Measurements from ENCODE around the gene GPR146.
A peak's percentile ranks its signal among the peaks of the same experiment; 100 is the strongest.

The GPR146 gene

DNA sequence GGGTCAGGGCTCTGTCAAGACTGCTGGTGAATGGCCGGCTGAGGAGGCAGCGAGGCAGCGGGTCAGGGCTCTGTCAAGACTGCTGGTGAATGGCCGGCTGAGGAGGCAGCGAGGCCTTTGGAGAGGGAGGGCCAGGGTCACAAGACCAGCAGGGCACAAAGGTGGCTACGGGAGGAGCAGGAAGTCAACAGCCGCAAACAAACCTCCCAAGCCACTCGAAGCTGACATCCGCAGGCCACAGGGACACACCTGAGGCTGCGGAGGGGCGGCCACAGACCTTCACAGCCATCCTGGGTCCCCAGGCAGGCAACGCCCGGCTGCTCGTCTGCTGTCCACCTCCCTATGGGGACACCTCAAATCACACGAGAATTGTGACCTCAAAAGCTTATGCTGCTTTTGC, 34.6 kb downstream of the GPR146 start:
- no peaks in the 10 kb centered on the region for H3K9me3 ChIP-seq (ENCODE audit: low read depth, low read length)
- H3K4me3 ChIP-seq: no peak overlapping the region
- no peak overlapping the region for H3K9ac ChIP-seq (ENCODE audit: insufficient read length)
- no peak overlapping the region for H3K27ac ChIP-seq
- no peak for DNase-seq (ENCODE audit: low read depth, low spot score)
- no peaks in the 10 kb centered on the region for H3K36me3 ChIP-seq (ENCODE audit: insufficient read depth, low read length)
- TF ChIP-seq POLR2AphosphoS5 (IDR thresholded peaks at IDR 0.05; ENCODE audit: borderline replicate concordance, low read depth, low read length): no peak
- TF ChIP-seq FOXP2 (optimal IDR thresholded peaks at IDR 0.05; ENCODE audit: control extremely low read depth, extremely low read length, insufficient read depth): no peak
- TF ChIP-seq EZH2 (IDR thresholded peaks at IDR 0.05): no peak

DNA sequence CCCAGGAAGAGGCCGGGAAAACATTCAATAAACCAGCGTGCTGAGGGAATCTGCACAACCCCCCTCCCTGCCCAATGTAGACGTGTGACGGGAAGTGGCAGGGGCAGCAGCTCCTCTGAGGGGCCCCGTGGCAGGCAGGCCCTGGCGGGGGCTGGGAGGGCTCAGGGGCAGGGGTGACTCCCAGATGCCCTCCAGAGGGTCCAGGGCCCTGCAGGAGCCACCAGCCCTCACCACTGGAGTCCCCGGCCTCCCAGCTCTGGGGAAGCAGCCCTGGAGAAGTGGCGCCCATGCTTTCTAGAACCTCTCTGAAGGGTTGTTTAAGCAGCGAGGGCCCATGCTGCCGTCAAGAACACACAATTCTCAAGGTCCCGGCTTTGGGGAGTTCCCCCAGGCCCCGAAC, 35.2 kb downstream of the GPR146 start:
- H3K9me3 ChIP-seq (ENCODE audit: low read depth, low read length): no peaks in the 10 kb centered on the region
- no peaks in the 10 kb centered on the region for H3K36me3 ChIP-seq (ENCODE audit: insufficient read depth, low read length)
- DNase-seq (ENCODE audit: low read depth, low spot score): no peak
- TF ChIP-seq FOXP2 (optimal IDR thresholded peaks at IDR 0.05; ENCODE audit: control extremely low read depth, extremely low read length, insufficient read depth) (no peak), POLR2AphosphoS5 (IDR thresholded peaks at IDR 0.05; ENCODE audit: borderline replicate concordance, low read depth, low read length) (no peak), EZH2 (IDR thresholded peaks at IDR 0.05) (no peak)
- H3K27ac ChIP-seq: peak overlapping the region; percentile 51; the same call in 1 of the 2 replicates
- no peak overlapping the region for H3K9ac ChIP-seq (ENCODE audit: insufficient read length)
- H3K4me3 ChIP-seq: no peak overlapping the region

DNA sequence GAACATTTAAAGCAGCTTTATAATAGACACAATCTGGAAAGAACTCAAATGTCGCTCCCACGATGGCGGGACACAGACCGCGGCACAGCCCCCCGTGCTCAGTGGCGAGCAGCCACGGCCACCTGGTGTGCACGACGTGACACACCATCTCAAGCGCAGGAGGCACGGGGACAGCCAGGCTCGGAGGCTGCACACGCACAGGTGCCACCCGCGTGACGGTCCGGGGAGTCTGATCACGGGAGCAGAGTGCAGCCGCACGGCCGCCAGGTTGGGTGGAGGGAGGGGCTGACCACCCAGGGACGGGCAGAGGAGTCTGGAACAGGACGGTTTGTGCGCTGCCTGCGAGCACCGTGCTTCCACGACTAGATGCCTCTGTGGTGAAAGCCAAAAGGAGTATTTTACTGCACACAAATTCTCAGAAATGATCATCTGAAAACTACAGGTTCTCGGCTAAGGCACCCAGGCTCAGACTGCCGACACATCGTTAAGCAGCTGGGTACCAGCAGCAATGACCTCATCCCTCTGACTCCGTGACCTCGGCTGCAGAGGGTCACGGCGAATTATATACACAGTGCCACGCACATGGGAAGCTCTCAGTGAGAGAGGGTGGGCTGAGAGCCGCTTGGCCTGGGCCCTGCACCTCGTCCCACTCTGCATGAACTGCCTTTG, 36.0 kb downstream of the GPR146 start:
- no peak for DNase-seq (ENCODE audit: low read depth, low spot score)
- no peaks in the 10 kb centered on the region for H3K36me3 ChIP-seq (ENCODE audit: insufficient read depth, low read length)
- TF ChIP-seq POLR2AphosphoS5 (IDR thresholded peaks at IDR 0.05; ENCODE audit: borderline replicate concordance, low read depth, low read length) (no peak), EZH2 (IDR thresholded peaks at IDR 0.05) (no peak), FOXP2 (optimal IDR thresholded peaks at IDR 0.05; ENCODE audit: control extremely low read depth, extremely low read length, insufficient read depth) (no peak)
- no peak overlapping the region for H3K4me3 ChIP-seq
- no peak overlapping the region for H3K9ac ChIP-seq (ENCODE audit: insufficient read length)
- H3K27ac ChIP-seq: no peak overlapping the region
- no peaks in the 10 kb centered on the region for H3K9me3 ChIP-seq (ENCODE audit: low read depth, low read length)

DNA sequence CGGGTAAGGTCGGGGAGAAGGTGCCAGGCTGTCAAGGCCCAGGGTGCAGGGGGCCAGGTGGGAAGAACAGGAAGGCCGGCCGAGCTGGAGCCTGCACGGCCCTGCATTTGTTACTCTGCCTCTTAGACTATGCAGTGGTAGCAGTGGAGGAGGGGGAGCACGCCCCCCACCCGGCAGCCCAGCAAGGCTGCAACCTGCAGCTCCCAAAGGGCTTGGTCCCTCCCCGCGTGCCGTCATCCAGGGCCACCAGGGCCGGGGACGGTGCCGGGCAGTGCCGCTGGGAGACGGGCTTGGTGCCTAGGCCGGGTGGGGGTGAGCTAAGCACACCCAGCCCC, 36.5 kb downstream of the GPR146 start:
- Histone ChIP-seq H3K4me3 (no peak overlapping the region), H3K27ac (no peak overlapping the region), H3K9ac (ENCODE audit: insufficient read length) (no peak overlapping the region), H3K9me3 (ENCODE audit: low read depth, low read length) (no peaks in the 10 kb centered on the region), H3K36me3 (ENCODE audit: insufficient read depth, low read length) (no peaks in the 10 kb centered on the region)
- TF ChIP-seq FOXP2 (optimal IDR thresholded peaks at IDR 0.05; ENCODE audit: control extremely low read depth, extremely low read length, insufficient read depth) (no peak), POLR2AphosphoS5 (IDR thresholded peaks at IDR 0.05; ENCODE audit: borderline replicate concordance, low read depth, low read length) (no peak), EZH2 (IDR thresholded peaks at IDR 0.05) (no peak)
- no peak for DNase-seq (ENCODE audit: low read depth, low spot score)

DNA sequence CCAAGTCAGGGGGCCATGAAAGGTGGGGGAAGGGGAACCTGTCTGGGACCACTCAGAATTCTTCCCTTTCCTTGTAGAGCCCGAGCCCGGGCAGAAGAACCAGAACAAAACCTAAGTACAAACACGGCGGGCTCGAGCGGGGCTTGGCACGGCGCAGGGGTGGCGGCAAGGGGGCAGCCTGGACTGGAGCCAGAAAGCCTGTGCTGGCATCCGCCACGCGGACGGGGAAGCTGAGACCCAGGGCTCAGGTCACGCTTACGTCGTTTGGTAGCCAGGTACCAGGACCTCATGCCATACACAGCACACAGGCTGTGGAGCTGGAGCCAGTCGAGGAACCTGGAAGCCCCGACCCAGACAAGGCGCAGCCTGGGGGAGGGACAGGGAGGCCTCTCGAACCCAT, 37.0 kb downstream of the GPR146 start:
- H3K9me3 ChIP-seq (ENCODE audit: low read depth, low read length): no peaks in the 10 kb centered on the region
- no peak overlapping the region for H3K27ac ChIP-seq
- no peak overlapping the region for H3K4me3 ChIP-seq
- DNase-seq (ENCODE audit: low read depth, low spot score): no peak
- no peaks in the 10 kb centered on the region for H3K36me3 ChIP-seq (ENCODE audit: insufficient read depth, low read length)
- TF ChIP-seq POLR2AphosphoS5 (IDR thresholded peaks at IDR 0.05; ENCODE audit: borderline replicate concordance, low read depth, low read length): no peak
- no peak for TF ChIP-seq EZH2 (IDR thresholded peaks at IDR 0.05)
- TF ChIP-seq FOXP2 (optimal IDR thresholded peaks at IDR 0.05; ENCODE audit: control extremely low read depth, extremely low read length, insufficient read depth): no peak
- H3K9ac ChIP-seq (ENCODE audit: insufficient read length): no peak overlapping the region

DNA sequence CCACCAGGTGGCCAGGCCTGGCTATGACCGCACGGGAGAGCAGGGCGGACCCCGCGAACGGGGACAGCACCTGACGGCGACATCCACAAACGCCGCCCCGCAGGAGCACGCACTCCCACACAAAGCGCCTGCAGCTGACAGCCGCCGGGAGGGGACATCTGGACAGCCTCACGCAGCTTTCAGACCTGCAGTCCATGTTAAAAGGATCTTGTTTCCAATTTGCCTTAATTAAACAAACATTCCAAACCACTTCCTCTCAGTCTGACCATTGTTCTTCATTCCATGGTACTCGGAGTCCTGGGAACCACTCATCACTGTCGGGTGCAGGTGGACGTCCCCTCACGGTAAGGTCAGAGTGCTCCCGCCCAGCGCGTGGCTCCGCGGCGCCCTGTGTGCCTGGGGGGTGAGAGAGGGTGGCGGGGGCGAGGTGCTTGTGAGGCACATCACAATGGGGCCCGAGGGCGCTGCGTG, 37.6 kb downstream of the GPR146 start:
- Histone ChIP-seq H3K27ac (no peak overlapping the region), H3K36me3 (ENCODE audit: insufficient read depth, low read length) (no peaks in the 10 kb centered on the region), H3K4me3 (no peak overlapping the region), H3K9ac (ENCODE audit: insufficient read length) (no peak overlapping the region), H3K9me3 (ENCODE audit: low read depth, low read length) (no peaks in the 10 kb centered on the region)
- TF ChIP-seq FOXP2 (optimal IDR thresholded peaks at IDR 0.05; ENCODE audit: control extremely low read depth, extremely low read length, insufficient read depth): no peak
- no peak for TF ChIP-seq POLR2AphosphoS5 (IDR thresholded peaks at IDR 0.05; ENCODE audit: borderline replicate concordance, low read depth, low read length)
- TF ChIP-seq EZH2 (IDR thresholded peaks at IDR 0.05): no peak
- no peak for DNase-seq (ENCODE audit: low read depth, low spot score)

DNA sequence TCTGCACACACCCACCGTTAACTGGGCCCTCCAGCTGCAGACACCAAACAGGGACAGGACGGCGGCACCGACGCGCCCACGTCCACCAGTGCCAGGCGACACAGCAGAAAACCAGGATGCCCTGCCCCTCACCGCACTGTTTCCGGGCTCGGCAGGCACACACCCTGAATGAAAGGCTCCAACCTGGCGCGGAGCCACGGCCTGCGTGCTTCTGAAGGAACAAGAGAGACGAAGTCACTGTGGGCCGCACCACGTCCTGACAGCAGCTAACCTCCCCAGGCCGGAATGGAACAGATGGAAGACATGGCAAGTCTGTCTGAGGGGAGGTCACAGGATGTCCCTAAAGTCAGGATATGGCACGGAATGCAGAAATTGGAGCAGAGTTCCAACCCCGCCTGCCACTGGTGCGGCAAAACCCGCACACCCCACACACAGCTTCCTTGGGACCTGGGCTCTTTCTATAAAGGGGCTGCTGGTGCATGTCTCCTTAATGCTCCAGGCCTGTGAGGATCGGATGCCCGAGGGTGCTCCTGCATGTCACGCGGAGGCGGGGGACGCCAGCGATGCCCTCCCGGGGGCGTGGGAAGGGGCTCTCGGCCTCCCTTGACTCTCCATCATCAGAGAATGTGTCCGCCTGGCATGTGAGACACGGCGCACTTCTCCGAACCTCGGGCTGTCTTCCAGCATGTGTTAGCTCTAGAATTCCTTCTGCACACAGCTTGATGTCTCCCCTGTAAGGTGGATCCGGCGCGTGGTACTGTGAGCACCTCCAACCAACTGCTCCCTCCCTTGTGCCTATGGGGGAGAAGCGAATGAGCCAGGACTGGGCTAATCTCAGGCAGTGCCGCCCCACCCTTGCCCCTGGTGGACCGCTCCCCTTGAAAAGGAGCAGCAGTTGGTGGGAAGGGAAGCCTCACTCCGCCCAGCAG, 39.6 kb downstream of the GPR146 start:
- TF ChIP-seq POLR2AphosphoS5 (IDR thresholded peaks at IDR 0.05; ENCODE audit: borderline replicate concordance, low read depth, low read length) (no peak), FOXP2 (optimal IDR thresholded peaks at IDR 0.05; ENCODE audit: control extremely low read depth, extremely low read length, insufficient read depth) (no peak), EZH2 (IDR thresholded peaks at IDR 0.05) (no peak)
- H3K9ac ChIP-seq (ENCODE audit: insufficient read length): no peak overlapping the region
- DNase-seq (ENCODE audit: low read depth, low spot score): no peak

DNA sequence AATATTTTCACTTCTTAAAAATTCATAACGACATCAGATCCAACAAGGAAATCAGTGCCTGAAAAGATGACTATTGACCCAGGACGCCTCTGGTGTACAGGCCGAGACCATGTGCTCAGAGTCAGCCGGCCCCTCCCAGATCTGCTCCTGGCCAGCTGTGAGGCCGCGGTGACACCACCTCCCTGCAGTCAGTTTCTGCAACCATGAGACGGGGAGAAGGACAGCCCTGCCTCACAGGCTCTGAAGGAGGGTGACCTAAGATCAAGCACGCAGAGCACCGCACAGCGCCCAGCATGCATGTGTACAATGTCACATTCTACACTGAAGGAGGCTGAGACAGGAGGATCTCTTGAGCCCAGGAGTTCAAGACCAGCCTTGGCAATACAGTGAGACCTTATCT, 40.9 kb downstream of the GPR146 start:
- Histone ChIP-seq H3K27ac (no peak overlapping the region), H3K9ac (ENCODE audit: insufficient read length) (no peak overlapping the region), H3K4me3 (no peak overlapping the region), H3K9me3 (ENCODE audit: low read depth, low read length) (no peaks in the 10 kb centered on the region), H3K36me3 (ENCODE audit: insufficient read depth, low read length) (no peaks in the 10 kb centered on the region)
- TF ChIP-seq POLR2AphosphoS5 (IDR thresholded peaks at IDR 0.05; ENCODE audit: borderline replicate concordance, low read depth, low read length) (no peak), FOXP2 (optimal IDR thresholded peaks at IDR 0.05; ENCODE audit: control extremely low read depth, extremely low read length, insufficient read depth) (no peak)
- no peak for DNase-seq (ENCODE audit: low read depth, low spot score)

More for the DNA sequence above, 39.6 kb downstream of the GPR146 start:
- Histone ChIP-seq H3K27ac (no peak overlapping the region), H3K36me3 (ENCODE audit: insufficient read depth, low read length) (no peaks in the 10 kb centered on the region), H3K4me3 (no peak overlapping the region), H3K9me3 (ENCODE audit: low read depth, low read length) (no peaks in the 10 kb centered on the region)
